Activated CD4-positive, CD25-positive, alpha-beta regulatory T cell (primary cell): Measurements from ENCODE around the gene CCM2.

Experiments
- DNase-seq, 4 experiments: peaks; one replicate each; lab custom pipeline; 2025; lab: John Stamatoyannopoulos, UW

The CCM2 gene

DNA sequence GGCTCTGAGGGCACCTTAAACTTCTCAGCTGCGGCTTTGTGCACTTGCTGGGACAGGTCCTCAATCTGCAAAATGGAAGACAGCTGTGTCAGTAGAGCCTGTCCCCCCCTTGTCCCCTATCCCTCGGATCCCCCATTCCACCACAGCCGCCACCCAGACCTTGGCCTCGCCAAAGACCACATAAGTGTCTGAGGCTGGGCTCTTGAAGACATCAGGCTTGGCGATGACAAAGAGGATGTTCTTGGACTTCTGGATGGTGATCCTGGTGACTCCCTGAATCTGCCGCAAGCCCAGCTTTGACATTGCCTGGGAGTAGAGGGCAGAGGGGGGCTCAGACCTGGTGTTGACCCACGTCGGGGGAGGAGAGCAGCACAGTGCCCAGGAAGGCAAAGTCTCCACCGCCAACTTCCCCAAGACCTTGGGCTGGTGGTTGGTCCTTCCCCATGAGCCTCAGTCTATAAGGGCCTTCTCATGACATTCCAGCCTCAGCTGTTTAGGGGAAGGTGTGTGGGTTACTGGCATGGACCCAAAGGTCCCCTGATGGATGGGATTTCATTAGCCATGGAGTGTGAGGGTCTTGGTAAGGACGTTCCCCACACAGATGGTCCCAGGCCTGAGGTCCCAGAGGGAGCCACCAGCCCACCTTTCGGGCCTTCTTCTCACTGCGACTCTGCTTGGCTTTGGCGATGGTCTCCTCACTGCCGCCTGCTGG is 81.1 kb downstream of the CCM2 start:
- no peak for DNase-seq

DNA sequence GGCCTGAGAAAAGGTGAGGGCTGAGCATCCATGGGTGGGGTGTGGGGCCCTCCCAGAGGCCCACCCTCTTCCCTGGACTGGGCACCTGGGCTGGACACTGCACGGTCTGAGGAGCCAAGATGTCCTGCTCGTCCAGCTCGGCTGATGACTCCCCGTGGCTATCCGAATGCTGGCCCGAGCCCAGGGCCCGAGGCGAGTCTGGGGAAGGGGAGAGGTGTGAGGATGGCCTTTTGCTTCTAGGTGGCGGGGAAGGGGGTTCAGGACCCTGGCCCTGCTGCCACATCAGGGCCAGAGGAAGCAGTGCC is 81.6 kb downstream of the CCM2 start:
- DNase-seq: no peak

DNA sequence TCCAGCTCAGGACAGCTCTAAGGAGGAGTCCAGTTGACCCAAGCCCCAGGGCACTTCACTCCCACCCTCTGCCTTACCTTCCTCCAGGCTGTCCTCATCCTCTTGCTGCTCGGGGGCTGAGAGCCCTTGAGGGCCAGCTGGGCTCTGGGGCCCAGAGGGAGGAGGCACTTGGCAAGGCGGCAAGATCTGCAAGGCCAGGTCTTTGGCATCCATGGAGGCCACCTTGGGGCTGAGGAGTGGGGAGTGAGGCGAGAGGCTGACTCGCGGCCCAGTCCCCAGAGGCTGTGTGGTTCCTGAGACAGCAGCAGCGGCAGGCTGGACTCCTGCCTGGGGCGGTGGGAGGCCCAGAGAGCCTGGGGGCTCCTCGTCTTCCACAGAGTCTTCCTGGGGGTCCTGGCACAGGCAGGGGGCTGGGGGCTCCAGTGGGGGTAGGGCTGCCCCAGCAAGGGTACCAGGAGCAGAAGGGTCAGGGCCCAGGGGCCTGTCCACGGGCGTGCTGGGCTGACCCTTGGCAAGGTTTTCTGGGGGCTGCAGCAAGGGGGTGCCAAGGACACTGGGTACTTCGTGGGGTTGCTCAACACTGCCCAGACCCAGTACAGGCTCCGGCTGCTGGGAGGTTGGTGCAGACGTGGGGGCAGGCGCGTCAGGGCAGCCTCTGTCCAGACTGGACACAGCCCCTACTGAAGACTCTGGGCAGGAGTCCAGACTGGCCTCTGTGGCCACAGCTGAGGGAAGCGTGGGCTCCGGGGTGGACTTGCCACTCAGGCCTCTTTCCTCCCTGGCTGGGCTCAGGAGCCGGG is 82.2 kb downstream of the CCM2 start:
- no peak for DNase-seq

DNA sequence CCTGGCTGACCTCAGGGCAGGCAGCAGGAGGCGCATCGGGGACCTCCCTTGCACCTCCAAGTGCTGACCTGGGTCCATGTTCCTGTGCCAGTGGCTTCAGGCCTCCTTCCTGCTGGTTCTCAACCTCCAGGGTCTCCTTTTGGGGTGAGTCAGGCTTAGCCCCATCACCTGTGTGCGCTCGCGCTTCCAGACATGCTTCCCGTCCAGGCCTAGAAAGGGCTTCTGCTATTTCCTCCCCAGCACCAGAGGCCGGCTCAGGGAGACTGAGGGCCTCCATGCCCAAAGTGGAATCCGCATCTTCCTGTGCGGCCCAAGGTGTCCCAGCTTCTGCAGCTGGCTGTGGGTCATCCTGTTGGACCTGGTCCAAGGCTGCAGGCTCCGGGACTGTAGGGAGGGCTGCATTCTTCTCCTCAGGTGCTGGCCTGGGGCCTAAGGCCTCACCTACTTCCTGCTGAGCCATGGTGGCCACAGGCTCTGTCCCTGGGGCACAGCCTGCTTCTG is 82.9 kb downstream of the CCM2 start:
- DNase-seq: no peak

DNA sequence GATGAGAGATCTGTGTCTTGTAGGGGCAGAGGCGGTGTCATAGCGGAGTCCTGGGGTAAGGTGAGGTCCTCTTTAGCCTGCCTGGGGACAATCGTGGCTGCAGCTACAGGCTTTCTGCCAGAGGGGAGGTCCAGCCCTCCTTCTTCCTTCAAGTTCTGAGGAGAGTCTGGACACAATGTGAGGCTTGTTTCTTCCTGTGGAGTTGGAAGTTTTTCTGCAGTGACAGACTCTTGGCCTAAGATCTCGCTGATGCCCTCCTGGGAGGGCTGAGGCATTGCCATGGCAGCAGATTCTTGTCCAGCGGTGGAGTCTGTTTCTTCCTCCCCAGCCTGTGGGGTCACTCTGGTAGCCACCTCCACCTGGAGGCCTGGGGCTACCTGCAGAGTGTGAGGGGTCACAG is 84.3 kb downstream of the CCM2 start:
- no peak for DNase-seq

DNA sequence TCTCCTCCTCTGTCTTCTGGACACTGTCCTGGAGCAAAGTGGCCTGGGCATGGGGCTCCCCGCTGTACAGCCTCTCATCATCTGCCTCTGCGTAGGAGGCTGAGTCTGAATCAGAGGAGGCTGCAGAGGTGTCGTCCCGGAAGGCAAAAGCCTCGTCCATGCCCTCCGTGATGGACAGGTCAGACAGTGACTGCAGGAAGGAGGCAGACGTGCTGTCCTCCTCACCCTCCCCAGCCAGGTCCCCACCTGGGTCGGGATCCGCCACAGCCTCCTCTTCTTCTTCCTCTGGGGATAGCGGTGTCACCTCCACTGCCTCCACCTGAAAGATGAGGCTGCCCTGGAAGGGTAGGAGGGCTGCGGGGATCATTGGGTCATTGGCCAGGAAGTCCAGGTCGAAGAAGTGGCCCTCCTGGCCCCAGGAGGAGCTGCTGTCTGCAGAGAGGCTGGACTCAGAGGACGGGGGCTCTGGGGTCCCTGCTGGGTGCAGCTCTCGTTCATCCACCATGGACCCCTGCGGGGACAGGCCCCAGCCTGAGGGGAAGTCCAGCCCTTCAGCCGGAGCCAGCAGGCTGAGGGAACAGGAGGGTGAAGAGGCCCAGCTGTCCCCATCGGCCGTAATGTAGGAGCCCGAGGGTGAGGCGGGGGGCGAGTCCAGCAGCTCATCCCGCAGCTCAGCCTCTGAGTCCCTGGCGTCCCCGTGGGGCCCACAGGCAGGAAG is 85.1 kb downstream of the CCM2 start:
- no peak for DNase-seq

DNA sequence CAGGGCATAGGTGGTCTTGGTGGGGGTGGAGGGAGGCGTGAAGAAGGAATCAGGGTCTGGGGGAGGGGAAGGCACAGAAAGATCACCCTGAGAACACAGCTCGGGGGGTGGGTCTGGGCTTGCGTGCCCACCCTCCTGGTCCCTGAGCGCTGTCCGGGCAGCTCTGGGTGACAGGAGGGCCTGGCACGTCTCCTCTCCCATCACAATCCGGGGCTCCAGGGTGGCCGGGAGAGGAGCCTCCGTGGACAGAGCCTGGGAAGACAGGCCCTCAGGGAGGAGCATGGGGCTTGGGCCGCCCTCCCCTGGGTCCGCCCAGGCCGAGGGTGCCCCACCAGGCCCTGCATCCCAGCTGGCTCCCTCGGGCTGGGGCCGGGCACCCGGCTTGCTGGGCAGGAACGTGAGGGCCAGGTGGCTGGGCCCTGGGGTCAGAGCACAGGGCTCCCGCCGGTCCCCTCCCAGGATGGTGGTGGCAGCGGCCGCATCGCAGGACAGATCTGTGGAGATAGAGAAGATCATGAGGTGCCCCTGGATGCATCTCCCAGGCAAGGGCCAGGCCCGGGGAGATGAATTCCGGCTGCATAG is 85.7 kb downstream of the CCM2 start:
- DNase-seq: no peak

DNA sequence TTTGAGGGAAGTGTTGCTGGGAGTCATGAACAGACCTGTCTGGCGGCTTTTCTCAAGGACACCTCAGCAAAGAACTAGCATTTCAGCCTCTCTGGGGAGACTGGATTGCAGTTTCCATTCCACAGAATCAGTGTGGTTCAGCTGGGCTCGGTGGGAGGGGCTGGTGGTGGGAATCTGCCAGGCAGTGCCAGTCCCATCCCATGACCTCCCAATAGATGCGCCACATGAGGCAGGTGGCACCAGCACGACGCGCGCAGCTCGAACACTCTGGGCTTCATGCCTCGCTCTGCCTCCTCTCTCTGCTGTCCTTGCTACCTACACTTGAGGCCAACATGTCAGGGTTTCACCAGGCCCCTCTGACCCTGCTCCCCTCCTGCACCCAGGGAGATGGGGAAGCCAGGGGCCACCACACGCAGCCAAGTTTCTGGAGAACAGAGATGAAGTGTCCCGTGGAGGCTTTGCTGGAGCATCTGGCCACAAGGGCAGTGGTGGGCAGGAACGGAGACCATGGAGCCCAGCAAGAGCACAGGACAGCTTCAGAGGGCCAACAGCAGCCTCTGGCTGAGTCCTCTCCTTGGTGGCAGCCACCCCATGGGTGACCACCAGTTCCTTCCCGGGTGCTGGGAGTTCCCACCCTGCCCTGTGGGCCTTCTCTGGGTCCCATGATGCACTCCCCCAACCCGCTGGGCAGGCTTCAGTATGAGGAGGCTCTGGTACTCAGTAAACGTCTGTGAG is 86.5 kb downstream of the CCM2 start:
- DNase-seq: no peak

DNA sequence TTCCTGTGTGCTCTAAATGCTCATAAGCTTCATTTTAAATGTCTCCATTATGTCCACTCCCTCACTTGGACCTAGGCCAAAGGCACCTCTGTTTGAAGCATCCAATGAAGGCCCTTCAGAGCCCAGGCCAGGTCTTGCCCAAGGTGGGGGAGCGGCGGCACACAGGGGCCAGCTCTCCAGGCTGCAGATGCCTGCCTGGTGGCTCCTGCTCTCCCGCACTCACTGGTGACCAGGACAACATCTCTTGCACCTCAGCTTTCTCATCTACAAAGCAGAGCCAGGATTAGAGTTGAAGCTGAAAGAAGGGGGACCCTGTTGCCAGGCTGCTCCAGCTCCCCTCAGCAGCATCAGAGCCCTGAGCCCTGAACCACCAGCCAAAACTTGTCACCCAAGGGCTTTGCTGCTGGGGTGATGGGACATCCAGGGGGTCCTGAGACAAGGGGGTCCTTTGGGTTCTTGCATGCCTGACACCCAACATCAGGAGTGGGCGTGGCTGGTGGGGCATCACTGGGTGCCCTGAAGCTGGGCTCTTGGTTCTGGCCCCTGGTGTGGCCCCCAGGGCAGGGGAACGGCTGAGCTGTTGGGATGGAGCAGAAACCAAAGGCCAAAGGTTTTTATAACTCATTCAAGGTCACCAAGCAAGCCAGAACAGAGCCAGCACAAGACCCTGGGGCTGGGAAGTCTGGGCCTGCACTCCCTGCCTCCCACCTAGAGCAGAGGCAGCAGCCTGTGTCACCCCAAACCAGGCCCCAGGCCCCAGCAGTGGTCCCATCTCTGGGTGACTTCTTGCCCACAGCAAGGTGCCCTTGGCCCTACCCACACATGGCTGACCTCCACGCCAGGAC is 87.5 kb downstream of the CCM2 start:
- DNase-seq: no peak

- no peak for DNase-seq
These were observed 88.2 kb downstream of the CCM2 start for GRCh38 chr7:45088146-45088701.

DNA sequence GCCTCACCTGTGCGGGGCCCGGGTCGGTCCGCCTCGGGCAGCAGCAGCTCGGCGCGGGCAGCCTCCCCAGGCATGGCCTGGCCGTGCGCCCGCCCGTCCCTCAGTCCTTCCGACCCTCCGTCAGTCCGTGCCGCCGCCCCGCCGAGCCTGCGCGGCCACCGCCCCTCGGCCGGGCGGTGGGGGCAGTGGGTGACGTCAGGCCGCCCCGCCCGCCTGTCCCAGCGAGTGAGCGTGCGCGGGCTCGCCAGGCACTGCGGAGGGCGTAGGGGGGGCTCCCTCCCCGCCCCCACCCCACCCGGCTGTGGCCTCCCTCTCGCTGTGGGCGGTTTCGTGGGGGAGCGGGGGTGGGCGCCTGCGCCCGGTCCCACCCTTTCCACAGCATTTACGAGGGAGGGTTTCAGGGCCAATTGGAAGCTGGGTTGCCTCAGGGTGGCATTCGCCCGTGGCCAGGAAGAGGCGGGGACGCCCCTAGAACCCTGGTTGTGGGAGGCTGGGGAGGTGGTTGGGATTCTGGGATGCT is 88.9 kb downstream of the CCM2 start, which contains the start of gene NACAD:
Gene NACAD (minus strand): TSS at position 149 of the 520 bp plus-strand sequence. CDS start 75 bp downstream, at position 74.
- DNase-seq: no peak

- peak; percentile 10 to 22 (median 16) for DNase-seq
These were observed 89.4 kb downstream of the CCM2 start for GRCh38 chr7:45089341-45089891.

DNA sequence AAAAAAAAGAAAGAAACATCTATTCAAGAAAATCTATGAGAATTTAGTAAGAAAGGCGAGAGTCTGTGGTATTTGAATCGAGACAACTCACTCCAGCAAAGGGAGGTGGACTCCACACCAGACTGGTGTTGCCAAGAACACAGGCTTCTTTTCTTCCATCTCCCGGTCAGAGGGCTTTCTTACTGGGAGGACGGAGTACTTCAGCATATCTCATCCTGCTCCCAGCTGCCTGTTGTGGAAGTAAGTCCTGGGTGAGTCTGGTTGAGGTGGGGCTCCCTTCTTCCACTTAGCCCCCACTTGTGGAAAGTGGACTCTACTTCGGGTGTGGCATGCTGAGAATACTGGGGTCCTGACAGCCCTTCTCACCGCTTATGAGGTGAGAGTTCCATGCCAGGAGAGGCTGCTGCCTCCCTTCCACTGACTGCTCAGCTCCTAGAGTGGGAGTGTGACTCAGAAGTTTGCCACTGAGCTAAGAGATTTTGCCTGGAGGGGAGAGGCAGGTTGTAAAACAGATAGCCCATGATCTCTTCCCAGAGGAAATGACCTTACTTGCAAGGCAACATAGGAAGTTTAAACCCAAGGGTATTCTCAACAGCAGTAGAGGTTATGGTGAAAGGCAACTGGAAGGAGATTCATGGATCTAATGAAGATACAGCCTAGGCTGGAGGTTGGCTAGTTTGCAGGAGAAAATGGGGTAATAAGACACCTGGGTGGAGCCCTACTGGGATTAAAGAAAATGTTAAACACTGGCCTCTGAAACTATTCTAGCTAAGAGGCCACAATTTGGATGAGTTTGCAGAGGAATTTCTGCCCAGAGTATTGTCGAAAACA is 92.3 kb downstream of the CCM2 start:
- no peak for DNase-seq

DNA sequence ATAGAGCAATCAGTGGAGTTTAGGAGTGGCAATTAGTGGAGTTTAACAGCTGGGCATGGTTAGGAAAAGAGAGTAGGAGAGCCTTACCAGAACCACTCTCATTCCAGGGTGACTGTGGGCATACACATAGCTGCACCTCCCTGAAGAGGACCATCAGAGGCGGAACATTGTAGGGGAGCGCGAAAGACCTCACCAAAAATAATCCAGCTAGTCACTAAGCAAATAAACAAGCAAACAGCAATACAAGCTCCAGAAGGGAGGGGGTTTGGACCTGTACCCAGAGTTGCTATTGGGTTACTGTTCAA is 92.9 kb downstream of the CCM2 start:
- no peak for DNase-seq

- no peak for DNase-seq
These were observed 99.2 kb downstream of the CCM2 start for GRCh38 chr7:45098983-45099839.

DNA sequence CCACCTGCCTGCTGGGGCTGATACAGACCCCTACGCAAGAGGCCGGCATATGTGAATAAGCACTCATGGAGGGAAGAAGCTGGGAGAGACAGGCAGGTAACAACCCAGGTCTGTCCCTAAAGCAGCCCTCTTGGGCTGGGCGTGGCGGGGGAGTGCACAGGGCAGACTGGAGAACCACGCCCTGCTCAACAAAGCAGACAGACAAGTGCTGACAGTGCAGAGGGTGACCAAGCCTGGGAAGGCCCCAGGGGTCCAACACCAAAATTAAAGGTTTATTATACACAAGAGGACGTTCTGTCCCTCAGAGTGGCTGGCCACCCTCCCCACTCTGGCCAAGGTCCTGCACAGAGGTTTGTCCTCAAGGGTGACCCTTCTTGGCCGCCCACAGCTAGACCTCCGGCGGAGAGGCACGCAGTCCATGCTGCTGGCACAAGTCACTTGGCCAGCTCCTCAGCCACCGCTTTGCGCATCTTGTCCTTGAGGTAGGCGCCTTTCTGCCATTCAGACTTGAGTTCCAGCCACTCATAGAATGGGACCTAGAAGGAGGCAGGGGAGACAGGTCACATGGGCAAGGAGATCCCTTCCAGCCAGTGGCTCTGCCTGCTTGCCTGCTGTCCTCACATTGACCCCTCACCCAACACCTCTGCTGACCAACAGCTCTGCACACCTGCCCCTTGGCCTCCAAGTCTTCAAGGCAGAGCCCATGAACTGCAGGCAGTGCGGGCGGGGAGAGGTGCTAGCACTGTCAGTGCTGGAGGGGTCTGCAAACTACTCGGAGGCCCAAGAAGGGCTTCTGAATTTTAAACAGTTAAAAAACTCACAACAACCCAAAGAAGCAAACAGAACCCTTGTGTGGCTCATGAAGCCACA is 100.1 kb downstream of the CCM2 start:
- no peak for DNase-seq
